ENCODE data around the gene GRAP.

DNA sequence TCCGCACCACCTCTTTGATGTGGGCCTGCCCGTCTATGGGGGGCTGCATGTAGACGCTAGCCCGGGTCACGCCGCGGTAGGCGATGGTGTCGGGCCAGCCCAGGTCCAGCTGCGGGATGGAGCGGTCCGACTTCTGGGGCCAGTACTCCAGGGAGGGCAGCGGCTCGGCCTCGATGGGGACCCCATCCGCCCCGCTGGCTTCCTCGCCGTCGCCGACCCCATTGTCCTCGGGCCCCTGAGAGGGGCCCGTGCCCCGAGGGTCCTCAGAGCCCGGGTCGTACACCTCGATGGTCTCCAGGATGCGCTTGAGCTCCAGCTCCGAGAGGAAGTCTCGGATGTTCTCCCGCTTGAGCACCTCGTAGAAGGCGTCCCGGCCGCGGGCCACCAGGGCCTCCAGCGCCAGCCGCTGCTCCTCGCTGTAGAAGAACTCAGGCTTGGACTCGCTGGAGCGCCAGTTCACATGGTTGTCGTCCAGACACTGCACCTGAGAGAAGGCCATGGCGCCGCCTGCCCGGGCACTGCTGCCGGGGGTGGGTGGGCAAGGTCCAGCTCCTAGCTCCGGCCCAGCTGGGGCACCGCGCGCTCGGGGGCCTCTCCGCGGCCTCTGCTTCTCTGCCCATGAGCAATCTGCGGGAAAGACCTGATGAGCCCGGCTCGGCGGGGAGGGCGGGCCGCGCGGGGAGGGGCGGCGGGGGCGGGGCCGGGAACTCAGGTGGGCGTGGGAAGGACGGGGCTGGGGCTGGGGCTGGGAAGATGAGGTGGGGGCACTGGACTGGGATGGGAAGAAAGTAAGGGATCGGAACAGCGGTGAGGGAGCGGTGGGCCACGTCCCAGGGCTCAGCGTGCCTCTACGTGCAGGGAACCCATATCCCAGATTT lies 43.0 kb downstream of the GRAP start:
- TF ChIP-seq, protein P1, sequence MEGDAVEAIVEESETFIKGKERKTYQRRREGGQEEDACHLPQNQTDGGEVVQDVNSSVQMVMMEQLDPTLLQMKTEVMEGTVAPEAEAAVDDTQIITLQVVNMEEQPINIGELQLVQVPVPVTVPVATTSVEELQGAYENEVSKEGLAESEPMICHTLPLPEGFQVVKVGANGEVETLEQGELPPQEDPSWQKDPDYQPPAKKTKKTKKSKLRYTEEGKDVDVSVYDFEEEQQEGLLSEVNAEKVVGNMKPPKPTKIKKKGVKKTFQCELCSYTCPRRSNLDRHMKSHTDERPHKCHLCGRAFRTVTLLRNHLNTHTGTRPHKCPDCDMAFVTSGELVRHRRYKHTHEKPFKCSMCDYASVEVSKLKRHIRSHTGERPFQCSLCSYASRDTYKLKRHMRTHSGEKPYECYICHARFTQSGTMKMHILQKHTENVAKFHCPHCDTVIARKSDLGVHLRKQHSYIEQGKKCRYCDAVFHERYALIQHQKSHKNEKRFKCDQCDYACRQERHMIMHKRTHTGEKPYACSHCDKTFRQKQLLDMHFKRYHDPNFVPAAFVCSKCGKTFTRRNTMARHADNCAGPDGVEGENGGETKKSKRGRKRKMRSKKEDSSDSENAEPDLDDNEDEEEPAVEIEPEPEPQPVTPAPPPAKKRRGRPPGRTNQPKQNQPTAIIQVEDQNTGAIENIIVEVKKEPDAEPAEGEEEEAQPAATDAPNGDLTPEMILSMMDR (IDR thresholded peaks at IDR 0.05; ENCODE audit: borderline replicate concordance, extremely low read depth, low read length, poor library complexity, severe bottlenecking), result no peak
- no peak for TF ChIP-seq EZH2 (IDR thresholded peaks at IDR 0.05; ENCODE audit: borderline replicate concordance, low read depth, low read length, severe bottlenecking)

Measured in DND-41 (cell line).